Liver (tissue), 10 donors: ENCODE results near the gene CDKL4. TPM values are rescaled to one million over a fixed set of nuclear protein-coding genes. Genes with fewer than 3 reads are reported as not detected.

Experiments
- DNase-seq: peaks from one replicate; pipeline ENCODE4 v3.0.0-alpha.2; 2017; ENCODE audit warnings: low spot score
- H3K27ac ChIP-seq, 2 donors: one replicate each; pipeline ENCODE4 v1.7.0; 2013; ENCODE audit warnings: inconsistent platforms in 2 of 2, low read length in 2 of 2, control low read depth in 1 of 2, low read depth in 1 of 2, mild to moderate bottlenecking in 1 of 2
- H3K27me3 ChIP-seq, 4 donors: one replicate each; pipeline versions ENCODE4 v1.6.1 to v1.7.0; 2013; ENCODE audit warnings: low read length in 3 of 4, inconsistent platforms in 1 of 4, mild to moderate bottlenecking in 1 of 4, moderate library complexity in 1 of 4; ENCODE audit not compliant: control insufficient read depth in 4 of 4, insufficient read depth in 4 of 4
- H3K36me3 ChIP-seq, 4 donors: one replicate each; pipeline versions ENCODE4 v1.6.1 to v1.7.0; 2013; ENCODE audit warnings: low read length in 3 of 4, mild to moderate bottlenecking in 3 of 4, low read depth in 1 of 4, moderate library complexity in 1 of 4; ENCODE audit not compliant: control insufficient read depth in 4 of 4, insufficient read depth in 3 of 4
- H3K4me1 ChIP-seq, 4 donors: one replicate each; pipeline versions ENCODE4 v1.6.1 to v1.7.0; 2013; ENCODE audit warnings: low read length in 3 of 4, mild to moderate bottlenecking in 3 of 4, moderate library complexity in 1 of 4; ENCODE audit not compliant: control insufficient read depth in 4 of 4, insufficient read depth in 4 of 4
- H3K4me3 ChIP-seq, 3 donors: one replicate each; pipeline versions ENCODE4 v1.6.1 to v1.7.0; 2013; ENCODE audit warnings: low read length in 3 of 3, control low read depth in 1 of 3, low read depth in 1 of 3, mild to moderate bottlenecking in 1 of 3
- H3K9ac ChIP-seq, 2 donors: one replicate each; pipeline ENCODE4 v1.7.0; 2013; ENCODE audit warnings: low read length in 2 of 2, mild to moderate bottlenecking in 2 of 2, moderate library complexity in 2 of 2, control low read depth in 1 of 2, low read depth in 1 of 2
- H3K9me3 ChIP-seq, 4 donors: one replicate each; pipeline versions ENCODE4 v1.6.1 to v1.7.0; 2013; ENCODE audit warnings: low read length in 3 of 4; ENCODE audit not compliant: control insufficient read depth in 4 of 4
- FOXA1 ChIP-seq: IDR thresholded peaks from 2 replicates; pipeline ENCODE4 v1.6.1; 2016; ENCODE audit warnings: antibody characterized with exemption
- HNF4G ChIP-seq: IDR thresholded peaks from 2 replicates; pipeline ENCODE4 v1.6.1; 2016; ENCODE audit warnings: antibody characterized with exemption
- NR2F2 ChIP-seq: IDR thresholded peaks from 2 replicates; pipeline ENCODE4 v1.6.1; 2016; ENCODE audit warnings: antibody characterized with exemption
- RXRA ChIP-seq, 2 donors: IDR thresholded peaks; 2 replicates each; pipeline ENCODE4 v1.6.1; 2017 to 2018; ENCODE audit warnings: antibody characterized with exemption in 2 of 2, mild to moderate bottlenecking in 1 of 2
- SP1 ChIP-seq: IDR thresholded peaks from 2 replicates; pipeline ENCODE4 v1.6.1; 2018; ENCODE audit warnings: antibody characterized with exemption, mild to moderate bottlenecking
- TAF1 ChIP-seq: conservative IDR thresholded peaks from 2 replicates; pipeline ENCODE4 v1.6.1; 2016; ENCODE audit warnings: antibody characterized with exemption, mild to moderate bottlenecking
- YY1 ChIP-seq: IDR thresholded peaks from 2 replicates; pipeline ENCODE4 v1.6.1; 2016; ENCODE audit warnings: antibody characterized with exemption, mild to moderate bottlenecking
- WGBS: extraction: QIAGEN DNeasy Blood & Tissue Kit; methylation state at CpG from one replicate; pipeline ENCODE4 v1.1.7; 2013; 5-methylcytosine and 5-hydroxymethylcytosine counted together
- polyA plus RNA-seq, 2 donors: library from polyadenylated mRNA; stranded (reverse) in 1 of 2; unstranded in 1 of 2; fragments of 200-250 nt in 1 of 2; fragments of >200 nt in 1 of 2; fragmentation: Nextera tagmentation in 1 of 2; extraction: Ambion mirVana in 1 of 2; gene quantifications; one replicate each; pipeline versions ENCODE4 v1.2.1 to v1.2.3, GENCODE V29; 2013 to 2015
- small RNA-seq: library from RNA; depleted of rRNA; stranded (forward); fragments of <200 nt; gene quantifications from one replicate; pipeline ENCODE3, GENCODE V24; 2014
- total RNA-seq, 2 donors: library from RNA; depleted of rRNA; stranded (reverse); fragments of >200 nt; gene quantifications; one replicate each; pipeline ENCODE4 v1.2.3, GENCODE V29; 2014
- TF ChIP-seq, protein P1 (sequence below): IDR thresholded peaks from 2 replicates; pipeline ENCODE4 v1.6.1; 2016; ENCODE audit warnings: antibody characterized with exemption
- TF ChIP-seq, protein P2 (sequence below): fragments of 150-350 bp; IDR thresholded peaks from 2 replicates; pipeline ENCODE4 v1.5.1; 2017; ENCODE audit warnings: improper control_type of control experiment, low read depth, low read length; ENCODE audit not compliant: missing input control
- TF ChIP-seq, protein P3 (sequence below): IDR thresholded peaks from 2 replicates; pipeline ENCODE4 v1.6.1; 2016; ENCODE audit warnings: antibody characterized with exemption, mild to moderate bottlenecking
- donor health status: healthy.
- donor health status: healthy.
- donor health status: healthy.
- donor health status: healthy.
- donor health status: healthy.

The CDKL4 gene
- total and polyA plus RNA-seq, 4 donors: 0.25 to 1.1 TPM; not detected in 2

DNA sequence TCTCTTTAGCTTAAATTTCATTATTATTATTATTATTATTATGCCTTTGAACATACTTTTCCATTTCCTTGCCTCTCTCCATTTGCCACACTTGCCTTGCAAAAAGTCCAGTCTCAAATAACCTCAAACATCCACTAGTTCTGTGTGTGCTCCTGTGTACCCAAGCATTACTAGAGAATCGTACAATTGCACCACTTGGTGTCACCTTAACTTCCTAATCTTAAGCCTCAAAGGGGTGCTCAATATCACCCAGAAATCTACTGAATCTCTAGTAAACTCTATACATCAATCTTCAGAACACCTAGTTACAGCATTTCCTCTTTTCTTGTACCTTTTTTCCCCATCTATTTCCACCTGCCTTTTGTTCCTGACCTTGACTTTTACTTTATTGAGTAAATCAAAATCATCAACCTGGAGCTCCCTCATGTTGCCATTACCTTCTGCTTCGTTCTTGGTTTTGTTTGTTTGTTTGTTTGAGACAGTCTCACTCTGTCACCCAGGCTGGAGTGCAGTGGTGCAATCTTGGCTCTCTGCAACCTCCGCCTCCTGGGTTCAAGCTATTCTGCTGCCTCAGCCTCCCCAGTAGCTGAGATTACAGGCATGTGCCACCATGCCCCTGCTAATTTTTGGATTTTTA lies 110.4 kb downstream of the CDKL4 start:
- no peak overlapping the region for H3K9ac ChIP-seq
- TF ChIP-seq, protein P1, sequence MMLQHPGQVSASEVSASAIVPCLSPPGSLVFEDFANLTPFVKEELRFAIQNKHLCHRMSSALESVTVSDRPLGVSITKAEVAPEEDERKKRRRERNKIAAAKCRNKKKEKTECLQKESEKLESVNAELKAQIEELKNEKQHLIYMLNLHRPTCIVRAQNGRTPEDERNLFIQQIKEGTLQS: no peak
- TF ChIP-seq FOXA1 (no peak), HNF4G (no peak), YY1 (no peak), TAF1 (no peak), NR2F2 (no peak)
- TF ChIP-seq, protein P2, sequence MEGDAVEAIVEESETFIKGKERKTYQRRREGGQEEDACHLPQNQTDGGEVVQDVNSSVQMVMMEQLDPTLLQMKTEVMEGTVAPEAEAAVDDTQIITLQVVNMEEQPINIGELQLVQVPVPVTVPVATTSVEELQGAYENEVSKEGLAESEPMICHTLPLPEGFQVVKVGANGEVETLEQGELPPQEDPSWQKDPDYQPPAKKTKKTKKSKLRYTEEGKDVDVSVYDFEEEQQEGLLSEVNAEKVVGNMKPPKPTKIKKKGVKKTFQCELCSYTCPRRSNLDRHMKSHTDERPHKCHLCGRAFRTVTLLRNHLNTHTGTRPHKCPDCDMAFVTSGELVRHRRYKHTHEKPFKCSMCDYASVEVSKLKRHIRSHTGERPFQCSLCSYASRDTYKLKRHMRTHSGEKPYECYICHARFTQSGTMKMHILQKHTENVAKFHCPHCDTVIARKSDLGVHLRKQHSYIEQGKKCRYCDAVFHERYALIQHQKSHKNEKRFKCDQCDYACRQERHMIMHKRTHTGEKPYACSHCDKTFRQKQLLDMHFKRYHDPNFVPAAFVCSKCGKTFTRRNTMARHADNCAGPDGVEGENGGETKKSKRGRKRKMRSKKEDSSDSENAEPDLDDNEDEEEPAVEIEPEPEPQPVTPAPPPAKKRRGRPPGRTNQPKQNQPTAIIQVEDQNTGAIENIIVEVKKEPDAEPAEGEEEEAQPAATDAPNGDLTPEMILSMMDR: no peak
- no peak overlapping the region for H3K4me3 ChIP-seq
- no peak for DNase-seq
- WGBS: 85% methylated on average over 3 of the region's 3 CpGs
- no peak overlapping the region for H3K27ac ChIP-seq
- H3K9me3 ChIP-seq: no peaks in the 10 kb centered on the region
- H3K36me3 ChIP-seq: no peaks in the 10 kb centered on the region
- H3K27me3 ChIP-seq: no peaks in the 10 kb centered on the region
- H3K4me1 ChIP-seq: peaks cover 0 to 2% (median 0%) of the 10 kb centered on the region in 4 donors

DNA sequence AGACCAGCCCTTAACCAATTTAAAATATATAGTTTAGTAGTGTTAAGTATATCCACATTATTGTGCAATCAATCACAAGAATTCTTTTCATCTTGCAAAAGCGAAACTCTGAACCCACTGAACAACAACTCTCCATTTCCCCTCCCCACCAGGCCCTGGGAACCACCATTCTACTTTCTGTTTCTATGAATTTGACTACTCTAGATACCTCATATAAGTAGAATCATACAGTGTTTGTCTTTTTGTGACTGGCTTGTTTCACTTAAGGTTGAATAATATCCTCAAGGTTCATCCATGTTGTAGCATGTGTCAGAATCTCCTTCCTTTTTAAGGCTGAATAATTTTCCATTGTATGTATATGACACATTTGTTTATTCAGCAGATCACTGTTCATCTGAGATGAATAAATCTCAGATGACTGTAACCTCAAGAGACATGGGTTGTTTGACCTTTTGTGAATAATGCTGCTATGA lies 114.8 kb downstream of the CDKL4 start:
- Histone ChIP-seq H3K27ac (no peak overlapping the region), H3K36me3 (no peaks in the 10 kb centered on the region), H3K4me3 (no peak overlapping the region), H3K9ac (no peak overlapping the region), H3K27me3 (no peaks in the 10 kb centered on the region), H3K4me1 (peaks cover 0 to 7% (median 5%) of the 10 kb centered on the region in 4 donors), H3K9me3 (no peaks in the 10 kb centered on the region)
- WGBS: 78% methylated on average over 1 of the region's 1 CpG
- no peak for DNase-seq
- TF ChIP-seq, protein P3, sequence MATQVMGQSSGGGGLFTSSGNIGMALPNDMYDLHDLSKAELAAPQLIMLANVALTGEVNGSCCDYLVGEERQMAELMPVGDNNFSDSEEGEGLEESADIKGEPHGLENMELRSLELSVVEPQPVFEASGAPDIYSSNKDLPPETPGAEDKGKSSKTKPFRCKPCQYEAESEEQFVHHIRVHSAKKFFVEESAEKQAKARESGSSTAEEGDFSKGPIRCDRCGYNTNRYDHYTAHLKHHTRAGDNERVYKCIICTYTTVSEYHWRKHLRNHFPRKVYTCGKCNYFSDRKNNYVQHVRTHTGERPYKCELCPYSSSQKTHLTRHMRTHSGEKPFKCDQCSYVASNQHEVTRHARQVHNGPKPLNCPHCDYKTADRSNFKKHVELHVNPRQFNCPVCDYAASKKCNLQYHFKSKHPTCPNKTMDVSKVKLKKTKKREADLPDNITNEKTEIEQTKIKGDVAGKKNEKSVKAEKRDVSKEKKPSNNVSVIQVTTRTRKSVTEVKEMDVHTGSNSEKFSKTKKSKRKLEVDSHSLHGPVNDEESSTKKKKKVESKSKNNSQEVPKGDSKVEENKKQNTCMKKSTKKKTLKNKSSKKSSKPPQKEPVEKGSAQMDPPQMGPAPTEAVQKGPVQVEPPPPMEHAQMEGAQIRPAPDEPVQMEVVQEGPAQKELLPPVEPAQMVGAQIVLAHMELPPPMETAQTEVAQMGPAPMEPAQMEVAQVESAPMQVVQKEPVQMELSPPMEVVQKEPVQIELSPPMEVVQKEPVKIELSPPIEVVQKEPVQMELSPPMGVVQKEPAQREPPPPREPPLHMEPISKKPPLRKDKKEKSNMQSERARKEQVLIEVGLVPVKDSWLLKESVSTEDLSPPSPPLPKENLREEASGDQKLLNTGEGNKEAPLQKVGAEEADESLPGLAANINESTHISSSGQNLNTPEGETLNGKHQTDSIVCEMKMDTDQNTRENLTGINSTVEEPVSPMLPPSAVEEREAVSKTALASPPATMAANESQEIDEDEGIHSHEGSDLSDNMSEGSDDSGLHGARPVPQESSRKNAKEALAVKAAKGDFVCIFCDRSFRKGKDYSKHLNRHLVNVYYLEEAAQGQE: no peak
- TF ChIP-seq SP1 (no peak), NR2F2 (no peak)

DNA sequence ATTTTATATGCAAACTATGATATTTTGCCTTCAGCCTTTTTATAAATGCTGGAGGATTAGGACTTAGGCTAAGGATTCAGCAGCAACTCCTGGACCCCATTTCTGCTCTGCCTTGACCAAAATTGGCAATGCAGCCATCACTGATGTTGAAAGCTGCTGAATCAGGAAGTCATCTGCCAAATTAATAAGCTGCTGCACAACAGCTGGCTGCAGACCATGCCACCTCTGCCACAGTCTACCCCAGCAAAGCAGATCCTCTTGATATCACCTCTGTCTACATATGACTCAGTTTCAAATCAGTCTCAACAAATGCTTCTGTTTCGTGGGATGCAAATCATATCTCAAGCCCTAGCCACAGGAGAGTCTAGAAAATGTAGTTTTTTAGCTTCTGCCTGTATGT lies 115.8 kb downstream of the CDKL4 start:
- H3K9ac ChIP-seq: no peak overlapping the region
- WGBS: 85% methylated on average over 1 of the region's 1 CpG
- H3K36me3 ChIP-seq: no peaks in the 10 kb centered on the region
- DNase-seq: no peak
- TF ChIP-seq RXRA (IDR thresholded peaks at IDR 0.05): no peak
- H3K4me1 ChIP-seq: peaks cover 0 to 14% (median 9%) of the 10 kb centered on the region in 4 donors
- no peaks in the 10 kb centered on the region for H3K9me3 ChIP-seq
- no peak overlapping the region for H3K27ac ChIP-seq
- no peaks in the 10 kb centered on the region for H3K27me3 ChIP-seq
- no peak overlapping the region for H3K4me3 ChIP-seq

Small RNAs within 50 kb of the gene (small RNA-seq; reads per million reads assigned to genes)
- gene RF00019 (not detected), gene RF00272 (not detected)

Other genes with a start within 250 kb of the CDKL4 start
- gene SOS1, start 122.9 kb downstream of the CDKL4 start, total RNA-seq: 10 to 100 TPM in 1 of 2 donors, 1 to 10 TPM in 1; 9.3 to 16.4 TPM
- 1 to 10 TPM; 4.2 to 5.2 TPM for gene SOS1, start 122.9 kb downstream of the CDKL4 start, polyA plus RNA-seq
- gene MAP4K3, start 193.3 kb upstream of the CDKL4 start, total RNA-seq: 10 to 100 TPM; 14.5 to 23.8 TPM
- gene MAP4K3, start 193.3 kb upstream of the CDKL4 start, polyA plus RNA-seq: 1 to 10 TPM; 6.2 to 7.3 TPM